ENCODE measurements around the gene IFIT2.
"Not testable (repeated sequence)": the region's sequence is repeated elsewhere in the genome, so short reads cannot be mapped to it uniquely, and the experiment has no call there.

IFIT2 gene

GRCh38 chr10:89342206-89342958 is 40.5 kb downstream of the IFIT2 start:
- DNase-seq (ENCODE audit: low spot score): no peak

GRCh38 chr10:89343089-89343767 is 41.4 kb downstream of the IFIT2 start:
- no peak for DNase-seq (ENCODE audit: low spot score)

GRCh38 chr10:89344156-89344555 is 42.3 kb downstream of the IFIT2 start:
- DNase-seq (ENCODE audit: low spot score): no peak

GRCh38 chr10:89345367-89346000 is 43.6 kb downstream of the IFIT2 start:
- DNase-seq (ENCODE audit: low spot score): no peak

GRCh38 chr10:89346405-89347254 is 44.8 kb downstream of the IFIT2 start:
- peak; percentile 9 for DNase-seq (ENCODE audit: low spot score)

- no peak for DNase-seq (ENCODE audit: low spot score)
Observed at GRCh38 chr10:89347701-89348457, 46.0 kb downstream of the IFIT2 start.

- no peak for DNase-seq (ENCODE audit: low spot score)
Observed at GRCh38 chr10:89348481-89348880, 46.6 kb downstream of the IFIT2 start.

GRCh38 chr10:89348975-89349374 is 47.1 kb downstream of the IFIT2 start:
- no peak for DNase-seq (ENCODE audit: low spot score)

- not testable (repeated sequence) for DNase-seq (ENCODE audit: low spot score)
Observed at GRCh38 chr10:89350631-89351315, 48.9 kb downstream of the IFIT2 start.

- no peak for DNase-seq (ENCODE audit: low spot score)
Observed at GRCh38 chr10:89351412-89351779, 49.5 kb downstream of the IFIT2 start.

GRCh38 chr10:89351780-89352597 is 50.1 kb downstream of the IFIT2 start:
- DNase-seq (ENCODE audit: low spot score): peak; percentile 10

GRCh38 chr10:89352802-89353201 is 51.0 kb downstream of the IFIT2 start:
- no peak for DNase-seq (ENCODE audit: low spot score)

GRCh38 chr10:89355394-89355931 is 53.6 kb downstream of the IFIT2 start:
- DNase-seq (ENCODE audit: low spot score): no peak

GRCh38 chr10:89357096-89357495 is 55.2 kb downstream of the IFIT2 start:
- no peak for DNase-seq (ENCODE audit: low spot score)

- no peak for DNase-seq (ENCODE audit: low spot score)
Observed at GRCh38 chr10:89357975-89358374, 56.1 kb downstream of the IFIT2 start.

Measured in HuH-7.5 (cell line).